HG02840 (cell line): ENCODE data around the gene ZNF157.
A peak's percentile ranks its signal among the peaks of the same experiment; 100 is the strongest.
"Not testable (repeated sequence)": the region's sequence is repeated elsewhere in the genome, so short reads cannot be mapped to it uniquely, and the experiment has no call there.

Experiments
- ATAC-seq: cut with Tn5 transposase; IDR thresholded peaks from one replicate; pipeline ENCODE4 v1.9.1; 2021; ENCODE audit warnings: mild to moderate bottlenecking, moderate library complexity, moderate number of reproducible peaks; ENCODE audit not compliant: unreplicated experiment, low FRiP score

The ZNF157 gene

GRCh38 chrX:47370278-47370677, at the start of gene ZNF157:
Gene ZNF157 (plus strand): TSS chrX:47370578. CDS start chrX:47370669, 91 bp downstream.
- no peak for ATAC-seq

- no peak for ATAC-seq
These were observed 49.0 kb upstream of the ZNF157 start for GRCh38 chrX:47321386-47321785.

GRCh38 chrX:47321823-47322371, 48.5 kb upstream of the ZNF157 start:
- ATAC-seq: no peak

- ATAC-seq: no peak
These were observed 42.5 kb upstream of the ZNF157 start for GRCh38 chrX:47327902-47328301.

GRCh38 chrX:47332729-47333128, 37.6 kb upstream of the ZNF157 start:
- not testable (repeated sequence) for ATAC-seq

- ATAC-seq: no peak
These were observed 18.7 kb upstream of the ZNF157 start for GRCh38 chrX:47351706-47352105.

GRCh38 chrX:47358387-47359065, 11.9 kb upstream of the ZNF157 start:
- ATAC-seq: no peak

GRCh38 chrX:47360423-47361179, 9.8 kb upstream of the ZNF157 start:
- no peak for ATAC-seq

- peak; percentile 74 for ATAC-seq
These were observed 8.6 kb upstream of the ZNF157 start for GRCh38 chrX:47361538-47362511.

- peak; percentile 44 for ATAC-seq
These were observed 4.2 kb upstream of the ZNF157 start for GRCh38 chrX:47366041-47366722.

GRCh38 chrX:47373198-47373597, 2.8 kb downstream of the ZNF157 start:
- no peak for ATAC-seq

GRCh38 chrX:47380268-47380667, 9.9 kb downstream of the ZNF157 start:
- no peak for ATAC-seq

- not testable (repeated sequence) for ATAC-seq
These were observed 10.5 kb downstream of the ZNF157 start for GRCh38 chrX:47380837-47381236.

GRCh38 chrX:47384502-47384901, 14.1 kb downstream of the ZNF157 start:
- ATAC-seq: no peak

- no peak for ATAC-seq
These were observed 20.4 kb downstream of the ZNF157 start for GRCh38 chrX:47390780-47391179.

- ATAC-seq: no peak
These were observed 42.8 kb downstream of the ZNF157 start for GRCh38 chrX:47413179-47413594.

- ATAC-seq: no peak
These were observed 49.9 kb downstream of the ZNF157 start for GRCh38 chrX:47420265-47420664.

- ATAC-seq: no peak
These were observed 50.6 kb downstream of the ZNF157 start for GRCh38 chrX:47420962-47421361.

- ATAC-seq: no peak
These were observed 52.1 kb downstream of the ZNF157 start for GRCh38 chrX:47422444-47422843.

GRCh38 chrX:47430925-47431324, 60.5 kb downstream of the ZNF157 start:
- ATAC-seq: no peak
